ENCODE results near the gene CAMTA2. TPM values are rescaled to one million over a fixed set of nuclear protein-coding genes. Genes with fewer than 3 reads are reported as not detected.

CAMTA2 gene
- total RNA-seq, 4 donors from 2014 or later: 15.3 to 46.2 (median 22.5) TPM

DNA sequence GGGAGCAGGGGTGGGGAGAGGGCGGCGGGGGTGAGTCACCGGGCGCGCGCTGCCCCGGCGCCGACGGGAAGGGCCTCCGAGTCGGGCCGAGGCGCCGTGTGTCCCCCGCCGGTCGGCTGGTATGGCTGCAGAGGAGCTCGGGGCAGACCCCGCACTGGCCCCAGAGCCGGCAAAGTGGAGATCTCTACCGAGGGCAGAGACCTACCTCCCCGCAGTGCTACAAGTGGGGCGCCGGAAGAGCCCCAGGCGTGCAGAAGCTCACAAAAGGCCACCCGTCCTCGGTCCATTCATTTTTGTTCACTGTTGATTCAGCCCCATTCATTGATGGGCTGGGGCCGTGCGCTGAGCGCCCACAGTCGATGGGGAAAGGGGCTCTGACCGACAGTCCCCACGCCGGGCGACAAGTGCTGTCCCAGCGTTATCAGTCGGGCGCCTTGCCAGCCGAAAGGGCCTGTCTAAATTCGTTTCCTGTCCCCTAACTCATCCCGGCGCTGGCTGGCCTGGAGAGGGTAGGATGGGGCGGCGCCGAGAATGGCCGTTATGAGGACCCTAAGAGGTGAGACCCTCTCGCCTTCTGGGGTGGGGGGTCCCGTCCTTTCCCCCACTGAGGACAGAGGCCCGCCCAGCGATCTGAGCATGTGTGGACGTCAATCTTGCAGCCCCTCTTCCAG lies 37.3 kb downstream of the CAMTA2 start:
- H3K36me3 ChIP-seq: peaks cover 0 to 14% (median 0%) of the 10 kb centered on the region in 3 donors
- peak in 1 of 2 donors; percentile 49 for DNase-seq (ENCODE audit: low spot score in 2 of 2)
- H3K9me3 ChIP-seq: no peaks in the 10 kb centered on the region
- peak overlapping the region; percentile 94 to 98 (median 96) for H3K27ac ChIP-seq
- TF ChIP-seq, protein P1, sequence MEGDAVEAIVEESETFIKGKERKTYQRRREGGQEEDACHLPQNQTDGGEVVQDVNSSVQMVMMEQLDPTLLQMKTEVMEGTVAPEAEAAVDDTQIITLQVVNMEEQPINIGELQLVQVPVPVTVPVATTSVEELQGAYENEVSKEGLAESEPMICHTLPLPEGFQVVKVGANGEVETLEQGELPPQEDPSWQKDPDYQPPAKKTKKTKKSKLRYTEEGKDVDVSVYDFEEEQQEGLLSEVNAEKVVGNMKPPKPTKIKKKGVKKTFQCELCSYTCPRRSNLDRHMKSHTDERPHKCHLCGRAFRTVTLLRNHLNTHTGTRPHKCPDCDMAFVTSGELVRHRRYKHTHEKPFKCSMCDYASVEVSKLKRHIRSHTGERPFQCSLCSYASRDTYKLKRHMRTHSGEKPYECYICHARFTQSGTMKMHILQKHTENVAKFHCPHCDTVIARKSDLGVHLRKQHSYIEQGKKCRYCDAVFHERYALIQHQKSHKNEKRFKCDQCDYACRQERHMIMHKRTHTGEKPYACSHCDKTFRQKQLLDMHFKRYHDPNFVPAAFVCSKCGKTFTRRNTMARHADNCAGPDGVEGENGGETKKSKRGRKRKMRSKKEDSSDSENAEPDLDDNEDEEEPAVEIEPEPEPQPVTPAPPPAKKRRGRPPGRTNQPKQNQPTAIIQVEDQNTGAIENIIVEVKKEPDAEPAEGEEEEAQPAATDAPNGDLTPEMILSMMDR (IDR thresholded peaks at IDR 0.05): no peak
- TF ChIP-seq EP300 (IDR thresholded peaks at IDR 0.05) (no peak), POLR2A (IDR thresholded peaks at IDR 0.05) (no peak)
- 11 to 22% methylated on average over 27 to 33 of the region's 52 CpGs for WGBS, 2 donors
- peak overlapping the region; percentile 85 to 99 (median 95) for H3K4me3 ChIP-seq
- H3K4me1 ChIP-seq: peaks cover 0 to 41% (median 28%) of the 10 kb centered on the region in 4 donors
- H3K27me3 ChIP-seq: no peaks in the 10 kb centered on the region

DNA sequence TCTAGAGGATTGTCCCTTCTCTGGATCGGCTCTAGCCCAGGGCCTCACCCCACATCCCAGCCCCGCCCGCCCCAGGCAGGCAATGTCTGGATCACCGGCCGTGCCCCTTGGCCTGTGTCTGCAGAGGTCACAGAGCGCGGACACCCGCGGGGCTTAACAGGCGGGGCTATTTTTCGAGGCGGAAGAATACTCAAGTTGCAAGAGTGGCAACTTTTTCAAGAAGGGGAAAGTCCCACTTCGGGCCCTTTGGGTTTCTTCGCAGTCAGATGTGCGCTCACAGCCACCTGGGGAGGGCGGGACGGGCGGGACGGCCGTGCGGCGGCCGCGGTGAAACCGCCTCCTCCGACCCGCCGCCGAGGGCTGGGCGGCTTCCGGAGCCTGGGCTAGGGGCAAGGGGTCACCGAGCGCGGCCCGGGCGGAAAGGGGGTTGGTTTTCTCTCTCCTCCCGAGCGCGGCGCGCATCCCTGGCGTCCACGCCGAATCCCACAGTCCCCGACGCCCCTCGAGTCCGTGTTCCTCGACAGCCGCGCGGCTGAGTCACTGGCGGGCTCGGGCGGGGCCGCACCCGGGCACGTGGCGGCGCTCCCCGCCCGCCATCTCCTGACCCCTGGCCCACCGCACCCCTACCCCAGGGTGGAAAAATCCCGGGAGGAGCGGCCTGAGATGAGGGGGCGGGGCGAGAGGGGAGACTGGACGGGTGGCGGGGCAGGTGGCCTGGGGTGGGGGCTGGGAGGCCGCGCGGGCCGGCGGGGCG lies 38.0 kb downstream of the CAMTA2 start:
- H3K4me3 ChIP-seq: peak overlapping the region; percentile 85 to 99 (median 95)
- 0 to 1% methylated on average over 6 to 48 of the region's 75 CpGs for WGBS, 2 donors
- peak in 1 of 2 donors; percentile 46 for DNase-seq (ENCODE audit: low spot score in 2 of 2)
- peaks cover 0 to 21% (median 0%) of the 10 kb centered on the region in 3 donors for H3K36me3 ChIP-seq
- no peaks in the 10 kb centered on the region for H3K27me3 ChIP-seq
- TF ChIP-seq, protein P1 (IDR thresholded peaks at IDR 0.05): peak in 1 of 5 experiments; percentile 16
- TF ChIP-seq EP300 (IDR thresholded peaks at IDR 0.05) (peak in 1 of 2 donors; percentile 10), POLR2A (IDR thresholded peaks at IDR 0.05) (peak in 1 of 2 donors; percentile 32)
- no peaks in the 10 kb centered on the region for H3K9me3 ChIP-seq
- H3K4me1 ChIP-seq: peaks cover 0 to 48% (median 34%) of the 10 kb centered on the region in 4 donors
- H3K27ac ChIP-seq: peak overlapping the region; percentile 94 to 98 (median 96)

DNA sequence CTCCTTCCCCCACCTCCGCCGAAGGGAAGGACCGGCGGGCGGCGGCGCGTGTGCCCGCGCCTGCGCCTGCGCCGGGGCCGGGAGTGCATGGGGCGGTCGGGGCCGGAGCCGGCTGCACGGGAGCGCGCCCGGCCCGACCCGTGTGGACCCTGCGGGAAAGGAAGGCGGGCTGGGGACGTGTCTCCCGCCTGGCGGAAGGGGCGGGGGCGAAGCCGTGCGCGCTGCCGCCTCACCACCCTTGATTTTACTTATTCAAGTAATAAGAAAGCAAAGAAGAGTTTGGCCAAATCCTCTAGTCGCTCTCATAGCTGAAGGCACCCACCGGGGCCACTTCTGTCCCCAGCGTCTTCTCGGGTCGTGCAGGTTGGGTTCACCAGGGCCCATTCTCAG lies 38.5 kb downstream of the CAMTA2 start:
- 0% methylated on average over 35 of the region's 40 CpGs for WGBS, 2 donors
- TF ChIP-seq, protein P1 (IDR thresholded peaks at IDR 0.05): peak in 1 of 5 experiments; percentile 35
- TF ChIP-seq EP300 (IDR thresholded peaks at IDR 0.05) (no peak), POLR2A (IDR thresholded peaks at IDR 0.05) (peak; percentile 14 to 36)
- peaks cover 0 to 54% (median 36%) of the 10 kb centered on the region in 4 donors for H3K4me1 ChIP-seq

DNA sequence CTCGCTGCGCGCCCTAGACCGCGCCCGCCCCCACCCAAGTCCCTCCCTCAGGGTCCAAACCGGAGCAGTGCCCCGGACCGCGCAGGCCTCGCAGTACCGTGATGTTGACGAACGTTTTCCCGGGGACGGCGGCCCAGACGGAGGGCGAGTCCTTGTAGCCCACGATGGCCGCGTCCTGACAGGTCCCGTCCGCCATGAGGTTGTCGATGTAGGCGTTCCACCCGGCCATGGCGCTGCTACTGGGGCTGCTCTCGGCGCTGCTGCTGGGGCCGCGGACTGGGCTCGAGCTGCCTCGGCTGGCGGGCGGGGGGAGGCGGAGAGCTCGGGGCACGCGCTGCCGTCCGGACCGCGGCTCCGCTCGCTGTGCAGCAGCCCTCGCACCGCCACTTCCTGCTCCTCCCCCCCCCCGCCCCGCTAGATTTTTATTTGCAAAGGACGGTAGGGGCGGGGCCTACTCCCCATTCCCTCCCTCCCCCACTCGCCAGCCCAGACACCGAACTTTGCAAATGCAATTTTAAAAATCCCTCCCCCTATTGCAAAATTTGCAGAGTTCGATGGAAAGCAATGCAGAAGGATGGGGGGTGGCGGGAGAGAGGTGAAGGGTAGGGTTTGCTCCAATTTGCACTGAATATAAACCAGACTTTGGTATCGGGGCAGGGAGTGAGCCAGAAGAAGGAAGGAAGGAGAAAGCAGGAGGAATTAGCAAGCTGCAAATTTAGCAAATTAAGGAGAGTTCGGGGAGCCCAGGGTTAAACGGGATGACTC lies 39.1 kb downstream of the CAMTA2 start, which contains the start of gene PFN1:
Gene PFN1 (minus strand): TSS at position 365 of the 765 bp plus-strand sequence. CDS start 136 bp downstream, at position 229.
- peak; percentile 59 to 77 for TF ChIP-seq POLR2A (IDR thresholded peaks at IDR 0.05)
- TF ChIP-seq EP300 (IDR thresholded peaks at IDR 0.05): peak in 1 of 2 donors; percentile 65
- TF ChIP-seq, protein P1 (IDR thresholded peaks at IDR 0.05): no peak
- peak; percentile 91 to 94 for DNase-seq (ENCODE audit: low spot score in 2 of 2)
- H3K9me3 ChIP-seq: no peaks in the 10 kb centered on the region
- H3K27ac ChIP-seq: peak within 1 kb of the TSS; percentile 94 to 98 (median 96)
- 0 to 1% methylated on average over 14 to 42 of the region's 59 CpGs for WGBS, 2 donors
- H3K4me3 ChIP-seq: peak within 1 kb of the TSS; percentile 85 to 99 (median 95)
- peaks cover 0 to 60% (median 36%) of the 10 kb centered on the region in 4 donors for H3K4me1 ChIP-seq
- H3K27me3 ChIP-seq: no peaks in the 10 kb centered on the region
- peaks cover 0 to 33% (median 0%) of the 10 kb centered on the region in 3 donors for H3K36me3 ChIP-seq

More for the DNA sequence above, 38.5 kb downstream of the CAMTA2 start:
- no peaks in the 10 kb centered on the region for H3K9me3 ChIP-seq
- peak; percentile 58 to 63 for DNase-seq (ENCODE audit: low spot score in 2 of 2)
- H3K27me3 ChIP-seq: no peaks in the 10 kb centered on the region
- peak overlapping the region; percentile 94 to 98 (median 96) for H3K27ac ChIP-seq
- peak overlapping the region; percentile 85 to 99 (median 95) for H3K4me3 ChIP-seq
- H3K36me3 ChIP-seq: peaks cover 0 to 27% (median 0%) of the 10 kb centered on the region in 3 donors

All from tibial nerve (tissue), 4 donors.